Measurements from ENCODE around the gene TMEM30A.

DNA sequence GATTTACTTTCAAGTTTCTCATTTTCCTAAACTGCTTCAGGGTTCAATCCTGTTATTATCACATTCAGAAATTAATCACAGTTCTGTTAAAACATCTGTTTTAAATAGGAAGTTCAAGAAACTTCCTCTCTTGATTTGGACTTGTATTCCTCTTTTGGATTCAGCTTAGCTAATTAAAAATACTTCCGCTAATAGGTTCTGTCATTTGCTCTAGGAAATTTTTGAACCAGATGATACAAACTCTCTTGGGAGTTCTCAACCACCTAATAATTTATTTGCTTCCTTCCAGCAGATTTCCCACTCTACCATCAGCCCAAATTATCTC is 15.9 kb upstream of the TMEM30A start:
- TF ChIP-seq CTCF (IDR thresholded peaks at IDR 0.05) (no peak), EP300 (IDR thresholded peaks at IDR 0.05) (no peak), POLR2A (IDR thresholded peaks at IDR 0.05) (no peak)

All from tibial nerve (tissue), 4 donors.